ENCODE data around the gene FLOT1. TPM values are rescaled to one million over a fixed set of nuclear protein-coding genes. Genes with fewer than 3 reads are reported as not detected.

Gene FLOT1
- total RNA-seq, 2 donors from 2014 or later = 25.6 to 39.0 TPM

Other genes with a start within 250 kb of the FLOT1 start
- 100 to 1,000 TPM; 178 to 211 TPM for gene GNL1, start 186.2 kb downstream of the FLOT1 start, total RNA-seq
- 10 to 100 TPM; 11.2 to 13.9 TPM for gene PRR3, start 185.4 kb downstream of the FLOT1 start, total RNA-seq
- gene ABCF1, start 171.2 kb downstream of the FLOT1 start, total RNA-seq = 100 to 1,000 TPM in 1 of 2 donors, 10 to 100 TPM in 1; 97.4 to 106 TPM
- 100 to 1,000 TPM; 114 to 123 TPM for gene PPP1R10, start 125.4 kb downstream of the FLOT1 start, total RNA-seq
- 10 to 100 TPM; 16.3 to 23.2 TPM for gene MRPS18B, start 124.8 kb downstream of the FLOT1 start, total RNA-seq
- gene ATAT1, start 115.8 kb downstream of the FLOT1 start, total RNA-seq = 1 to 10 TPM; 5.6 to 6.6 TPM
- gene C6orf136, start 95.6 kb downstream of the FLOT1 start, total RNA-seq = 10 to 100 TPM; 32.6 to 37.0 TPM
- 10 to 100 TPM; 23.5 to 25.6 TPM for gene DHX16, start 69.7 kb downstream of the FLOT1 start, total RNA-seq
- 100 to 1,000 TPM in 1 of 2 donors, 10 to 100 TPM in 1; 99.5 to 117 TPM for gene PPP1R18, start 56.0 kb downstream of the FLOT1 start, total RNA-seq
- gene NRM, start 51.7 kb downstream of the FLOT1 start, total RNA-seq = 1 to 10 TPM; 4.7 to 5.6 TPM
- 10 to 100 TPM; 37.4 to 46.5 TPM for gene MDC1, start 25.4 kb downstream of the FLOT1 start, total RNA-seq
- gene TUBB, start 22.3 kb downstream of the FLOT1 start, total RNA-seq = 100 to 1,000 TPM; 104 to 108 TPM
- gene IER3, start 1.9 kb upstream of the FLOT1 start, total RNA-seq = 10 to 100 TPM in 1 of 2 donors, 1 to 10 TPM in 1; 9.6 to 11.3 TPM
- gene DDR1, start 141.8 kb upstream of the FLOT1 start, total RNA-seq = 1 to 10 TPM; 1.8 to 5.6 TPM
- 10 to 100 TPM; 11.6 to 19.7 TPM for gene GTF2H4, start 165.5 kb upstream of the FLOT1 start, total RNA-seq
- gene VARS2, start 171.6 kb upstream of the FLOT1 start, total RNA-seq = 10 to 100 TPM; 24.4 to 30.5 TPM
- gene SFTA2, start 189.5 kb upstream of the FLOT1 start, total RNA-seq = not detected
- not detected for gene MUCL3, start 198.3 kb upstream of the FLOT1 start, total RNA-seq
- not detected for gene MUC21, start 241.0 kb upstream of the FLOT1 start, total RNA-seq